ENCODE results near the gene CNTN4.
"Not testable (repeated sequence)": the region's sequence is repeated elsewhere in the genome, so short reads cannot be mapped to it uniquely, and the experiment has no call there.

The CNTN4 gene

GRCh38 chr3:2861920-2862319 is 763.3 kb downstream of the CNTN4 start:
- DNase-seq (ENCODE audit: low read depth): no peak

GRCh38 chr3:2862366-2862765 is 763.7 kb downstream of the CNTN4 start:
- no peak for DNase-seq (ENCODE audit: low read depth)

GRCh38 chr3:2863127-2863526 is 764.5 kb downstream of the CNTN4 start:
- DNase-seq (ENCODE audit: low read depth): no peak

GRCh38 chr3:2869905-2870304 is 771.2 kb downstream of the CNTN4 start:
- DNase-seq (ENCODE audit: low read depth): no peak

GRCh38 chr3:2870724-2871333 is 772.2 kb downstream of the CNTN4 start:
- DNase-seq (ENCODE audit: low read depth): no peak

GRCh38 chr3:2872884-2873283 is 774.2 kb downstream of the CNTN4 start:
- DNase-seq (ENCODE audit: low read depth): no peak

GRCh38 chr3:2873986-2874385 is 775.3 kb downstream of the CNTN4 start:
- no peak for DNase-seq (ENCODE audit: low read depth)

- no peak for DNase-seq (ENCODE audit: low read depth)
These were observed 777.0 kb downstream of the CNTN4 start for GRCh38 chr3:2875699-2876098.

- DNase-seq (ENCODE audit: low read depth): no peak
These were observed 777.7 kb downstream of the CNTN4 start for GRCh38 chr3:2876362-2876761.

- DNase-seq (ENCODE audit: low read depth): no peak
These were observed 780.4 kb downstream of the CNTN4 start for GRCh38 chr3:2879023-2879422.

GRCh38 chr3:2879587-2879986 is 780.9 kb downstream of the CNTN4 start:
- no peak for DNase-seq (ENCODE audit: low read depth)

- no peak for DNase-seq (ENCODE audit: low read depth)
These were observed 781.6 kb downstream of the CNTN4 start for GRCh38 chr3:2880218-2880756.

GRCh38 chr3:2883283-2883682 is 784.6 kb downstream of the CNTN4 start:
- no peak for DNase-seq (ENCODE audit: low read depth)

- no peak for DNase-seq (ENCODE audit: low read depth)
These were observed 789.9 kb downstream of the CNTN4 start for GRCh38 chr3:2888592-2888991.

- DNase-seq (ENCODE audit: low read depth): no peak
These were observed 791.1 kb downstream of the CNTN4 start for GRCh38 chr3:2889736-2890135.

GRCh38 chr3:2896308-2896939 is 797.8 kb downstream of the CNTN4 start:
- no peak for DNase-seq (ENCODE audit: low read depth)

GRCh38 chr3:2897821-2898220 is 799.2 kb downstream of the CNTN4 start:
- no peak for DNase-seq (ENCODE audit: low read depth)

GRCh38 chr3:2898591-2899353 is 800.1 kb downstream of the CNTN4 start:
- no peak for DNase-seq (ENCODE audit: low read depth)

- no peak for DNase-seq (ENCODE audit: low read depth)
These were observed 805.4 kb downstream of the CNTN4 start for GRCh38 chr3:2904054-2904453.

GRCh38 chr3:2908693-2909351 is 810.2 kb downstream of the CNTN4 start:
- no peak for DNase-seq (ENCODE audit: low read depth)

- DNase-seq (ENCODE audit: low read depth): no peak
These were observed 812.3 kb downstream of the CNTN4 start for GRCh38 chr3:2910997-2911396.

GRCh38 chr3:2915826-2916225 is 817.2 kb downstream of the CNTN4 start:
- no peak for DNase-seq (ENCODE audit: low read depth)

- not testable (repeated sequence) for DNase-seq (ENCODE audit: low read depth)
These were observed 818.0 kb downstream of the CNTN4 start for GRCh38 chr3:2916640-2917039.
